PFSK-1 (cell line): ENCODE measurements around the gene OR10H3.

ENCODE experiments used
- FOXP2 ChIP-seq: optimal IDR thresholded peaks from 2 replicates; pipeline ENCODE3; 2011; ENCODE audit warnings: borderline replicate concordance, control low read depth, inconsistent platforms; ENCODE audit not compliant: insufficient read depth; ENCODE audit errors: extremely low read length, extremely low read depth
- POLR2AphosphoS5 ChIP-seq: IDR thresholded peaks from 2 replicates; pipeline ENCODE4 v1.6.1; 2012; ENCODE audit warnings: low read depth, mild to moderate bottlenecking, control low read depth, low read length, moderate library complexity
- SIN3A ChIP-seq: IDR thresholded peaks from 2 replicates; pipeline ENCODE4 v1.6.1; 2012; ENCODE audit warnings: mild to moderate bottlenecking, low read length, moderate library complexity, borderline replicate concordance; ENCODE audit not compliant: insufficient read depth
- TAF1 ChIP-seq: IDR thresholded peaks from 2 replicates; pipeline ENCODE4 v1.6.1; 2012; ENCODE audit warnings: low read length, control low read depth, borderline replicate concordance; ENCODE audit not compliant: insufficient read depth
- TF ChIP-seq, protein P1 (sequence below), 2 experiments: IDR thresholded peaks; 2 replicates each; pipeline versions ENCODE4 v1.6.1 to v1.8.0; 2011 to 2012; ENCODE audit warnings: low read depth in 2 of 2, low read length in 2 of 2, control low read depth in 1 of 2, inconsistent platforms in 1 of 2, mild to moderate bottlenecking in 1 of 2, moderate library complexity in 1 of 2; ENCODE audit not compliant: insufficient read depth in 1 of 2

Gene OR10H3

DNA sequence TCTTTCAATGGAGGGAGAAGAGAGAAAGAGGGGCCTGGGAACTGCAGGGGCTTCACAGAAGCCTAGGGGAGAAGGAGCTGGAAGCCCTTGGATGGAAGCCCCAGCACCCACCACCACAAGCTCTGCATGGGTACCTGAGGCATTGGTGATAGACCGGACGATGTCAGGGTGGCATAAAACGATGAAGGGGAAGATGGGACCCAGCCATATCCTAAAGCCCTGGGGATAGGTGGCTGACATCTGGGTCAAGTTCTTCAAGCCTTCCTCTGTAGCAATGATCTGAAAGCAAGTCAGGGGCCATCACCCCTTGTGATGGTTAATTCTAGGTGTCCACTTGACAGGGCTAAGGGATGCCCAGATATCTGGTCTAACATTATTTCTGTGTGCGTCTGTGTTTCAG lies 38.5 kb downstream of the OR10H3 start:
- no peak for TF ChIP-seq FOXP2
- no peak for TF ChIP-seq SIN3A
- no peak for TF ChIP-seq TAF1
- no peak for TF ChIP-seq POLR2AphosphoS5
- TF ChIP-seq, protein P1, sequence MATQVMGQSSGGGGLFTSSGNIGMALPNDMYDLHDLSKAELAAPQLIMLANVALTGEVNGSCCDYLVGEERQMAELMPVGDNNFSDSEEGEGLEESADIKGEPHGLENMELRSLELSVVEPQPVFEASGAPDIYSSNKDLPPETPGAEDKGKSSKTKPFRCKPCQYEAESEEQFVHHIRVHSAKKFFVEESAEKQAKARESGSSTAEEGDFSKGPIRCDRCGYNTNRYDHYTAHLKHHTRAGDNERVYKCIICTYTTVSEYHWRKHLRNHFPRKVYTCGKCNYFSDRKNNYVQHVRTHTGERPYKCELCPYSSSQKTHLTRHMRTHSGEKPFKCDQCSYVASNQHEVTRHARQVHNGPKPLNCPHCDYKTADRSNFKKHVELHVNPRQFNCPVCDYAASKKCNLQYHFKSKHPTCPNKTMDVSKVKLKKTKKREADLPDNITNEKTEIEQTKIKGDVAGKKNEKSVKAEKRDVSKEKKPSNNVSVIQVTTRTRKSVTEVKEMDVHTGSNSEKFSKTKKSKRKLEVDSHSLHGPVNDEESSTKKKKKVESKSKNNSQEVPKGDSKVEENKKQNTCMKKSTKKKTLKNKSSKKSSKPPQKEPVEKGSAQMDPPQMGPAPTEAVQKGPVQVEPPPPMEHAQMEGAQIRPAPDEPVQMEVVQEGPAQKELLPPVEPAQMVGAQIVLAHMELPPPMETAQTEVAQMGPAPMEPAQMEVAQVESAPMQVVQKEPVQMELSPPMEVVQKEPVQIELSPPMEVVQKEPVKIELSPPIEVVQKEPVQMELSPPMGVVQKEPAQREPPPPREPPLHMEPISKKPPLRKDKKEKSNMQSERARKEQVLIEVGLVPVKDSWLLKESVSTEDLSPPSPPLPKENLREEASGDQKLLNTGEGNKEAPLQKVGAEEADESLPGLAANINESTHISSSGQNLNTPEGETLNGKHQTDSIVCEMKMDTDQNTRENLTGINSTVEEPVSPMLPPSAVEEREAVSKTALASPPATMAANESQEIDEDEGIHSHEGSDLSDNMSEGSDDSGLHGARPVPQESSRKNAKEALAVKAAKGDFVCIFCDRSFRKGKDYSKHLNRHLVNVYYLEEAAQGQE (IDR thresholded peaks at IDR 0.05; ENCODE audit: insufficient read depth in 1 of 2, low read depth in 2 of 2, low read length in 2 of 2): no peak

- TF ChIP-seq FOXP2 (no peak), TAF1 (no peak), SIN3A (no peak), POLR2AphosphoS5 (no peak)
- TF ChIP-seq, protein P1 (IDR thresholded peaks at IDR 0.05; ENCODE audit: insufficient read depth in 1 of 2, low read depth in 2 of 2, low read length in 2 of 2): no peak
Observed at GRCh38 chr19:15776991-15777970, 39.5 kb downstream of the OR10H3 start.

- TF ChIP-seq FOXP2: no peak
- TF ChIP-seq POLR2AphosphoS5: no peak
- TF ChIP-seq SIN3A: no peak
- no peak for TF ChIP-seq TAF1
- TF ChIP-seq, protein P1 (IDR thresholded peaks at IDR 0.05; ENCODE audit: insufficient read depth in 1 of 2, low read depth in 2 of 2, low read length in 2 of 2): no peak
Observed at GRCh38 chr19:15779756-15780476, 42.1 kb downstream of the OR10H3 start.

DNA sequence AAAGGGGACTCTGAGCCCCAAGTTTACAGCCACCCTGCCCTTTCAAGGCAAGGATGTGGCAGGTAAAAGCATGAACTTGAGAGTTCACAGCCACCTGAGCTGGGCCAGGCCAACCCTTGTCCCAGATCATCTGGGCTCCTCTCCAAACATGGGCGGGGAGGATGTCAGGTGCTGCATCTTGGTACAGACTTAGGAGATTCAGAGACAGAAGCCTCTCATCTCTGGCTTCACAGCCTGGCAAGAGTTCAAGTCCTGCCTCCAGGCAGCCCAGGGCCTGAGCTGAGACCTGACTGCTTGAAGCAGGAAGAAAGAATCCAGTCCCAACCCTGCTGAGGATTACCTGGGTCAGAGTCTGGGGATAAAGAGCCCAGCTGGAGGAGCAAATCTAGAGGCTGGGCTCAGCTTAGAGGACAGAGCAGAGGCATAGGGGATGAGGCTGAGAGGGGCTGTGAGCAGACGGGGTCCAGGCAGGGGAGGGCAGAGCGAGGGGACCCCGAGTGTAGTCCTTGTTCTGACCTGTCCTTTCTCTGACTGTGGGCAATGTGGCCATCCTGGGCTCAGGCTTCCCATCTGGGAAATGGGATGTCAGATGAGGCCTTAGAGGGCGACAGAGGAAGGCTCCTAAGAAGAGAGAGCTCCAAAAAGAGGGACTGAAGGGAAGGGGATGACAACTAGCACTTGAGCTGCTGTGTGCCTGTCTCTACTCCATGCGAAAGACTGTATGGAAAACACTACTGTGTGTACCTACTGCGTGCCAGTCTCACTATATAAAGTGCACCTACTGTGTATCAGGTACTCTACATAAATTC lies 43.0 kb downstream of the OR10H3 start:
- no peak for TF ChIP-seq TAF1
- TF ChIP-seq FOXP2: no peak
- TF ChIP-seq SIN3A: no peak
- TF ChIP-seq, protein P1 (IDR thresholded peaks at IDR 0.05; ENCODE audit: insufficient read depth in 1 of 2, low read depth in 2 of 2, low read length in 2 of 2): no peak
- no peak for TF ChIP-seq POLR2AphosphoS5
